ENCODE results near the gene FKBP2.

The FKBP2 gene

DNA sequence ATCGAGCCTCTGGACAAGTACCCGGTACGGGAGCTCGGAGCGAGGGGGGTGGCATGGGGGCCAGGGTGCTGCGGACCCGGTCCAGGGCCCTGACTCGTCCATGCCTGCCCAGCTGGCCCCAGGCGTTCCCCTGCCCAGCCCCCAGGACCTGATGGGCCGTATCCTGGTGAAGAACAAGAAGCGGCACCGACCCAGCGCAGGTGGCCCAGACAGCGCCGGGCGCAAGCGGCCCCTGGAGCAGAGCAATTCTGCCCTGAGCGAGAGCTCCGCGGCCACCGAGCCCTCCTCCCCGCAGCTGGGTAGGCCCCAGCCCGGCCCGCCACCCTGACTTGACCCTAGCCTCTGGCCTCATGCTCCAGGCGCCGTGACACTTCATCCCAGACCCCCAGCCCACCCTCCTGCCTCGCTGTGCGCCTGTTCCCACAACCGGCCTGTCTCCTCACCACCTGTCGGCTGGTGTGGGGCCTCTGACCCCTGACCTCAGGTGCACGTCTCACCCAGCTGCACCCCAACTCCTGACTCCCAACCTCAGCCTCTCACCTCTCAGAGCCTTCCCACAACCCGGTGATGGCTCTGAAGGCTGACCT, 18.1 kb downstream of the FKBP2 start:
- DNase-seq: no peak
- Histone ChIP-seq H3K27me3 (replicated peaks) (no peaks in the 10 kb centered on the region), H3K4me3 (ENCODE audit: low read depth, low read length) (no peak overlapping the region), H3K36me3 (replicated peaks) (peaks cover 79% of the 10 kb centered on the region), H3K27ac (no peak overlapping the region)
- TF ChIP-seq, protein P1, sequence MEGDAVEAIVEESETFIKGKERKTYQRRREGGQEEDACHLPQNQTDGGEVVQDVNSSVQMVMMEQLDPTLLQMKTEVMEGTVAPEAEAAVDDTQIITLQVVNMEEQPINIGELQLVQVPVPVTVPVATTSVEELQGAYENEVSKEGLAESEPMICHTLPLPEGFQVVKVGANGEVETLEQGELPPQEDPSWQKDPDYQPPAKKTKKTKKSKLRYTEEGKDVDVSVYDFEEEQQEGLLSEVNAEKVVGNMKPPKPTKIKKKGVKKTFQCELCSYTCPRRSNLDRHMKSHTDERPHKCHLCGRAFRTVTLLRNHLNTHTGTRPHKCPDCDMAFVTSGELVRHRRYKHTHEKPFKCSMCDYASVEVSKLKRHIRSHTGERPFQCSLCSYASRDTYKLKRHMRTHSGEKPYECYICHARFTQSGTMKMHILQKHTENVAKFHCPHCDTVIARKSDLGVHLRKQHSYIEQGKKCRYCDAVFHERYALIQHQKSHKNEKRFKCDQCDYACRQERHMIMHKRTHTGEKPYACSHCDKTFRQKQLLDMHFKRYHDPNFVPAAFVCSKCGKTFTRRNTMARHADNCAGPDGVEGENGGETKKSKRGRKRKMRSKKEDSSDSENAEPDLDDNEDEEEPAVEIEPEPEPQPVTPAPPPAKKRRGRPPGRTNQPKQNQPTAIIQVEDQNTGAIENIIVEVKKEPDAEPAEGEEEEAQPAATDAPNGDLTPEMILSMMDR (IDR thresholded peaks at IDR 0.05; ENCODE audit: low read depth, low read length, missing control alignments): no peak
- in situ Hi-C loops (cut with HindIII; ENCODE audit: low pct_ligation_motif_present, low sequenced_read_pairs): no loop called here

DNA sequence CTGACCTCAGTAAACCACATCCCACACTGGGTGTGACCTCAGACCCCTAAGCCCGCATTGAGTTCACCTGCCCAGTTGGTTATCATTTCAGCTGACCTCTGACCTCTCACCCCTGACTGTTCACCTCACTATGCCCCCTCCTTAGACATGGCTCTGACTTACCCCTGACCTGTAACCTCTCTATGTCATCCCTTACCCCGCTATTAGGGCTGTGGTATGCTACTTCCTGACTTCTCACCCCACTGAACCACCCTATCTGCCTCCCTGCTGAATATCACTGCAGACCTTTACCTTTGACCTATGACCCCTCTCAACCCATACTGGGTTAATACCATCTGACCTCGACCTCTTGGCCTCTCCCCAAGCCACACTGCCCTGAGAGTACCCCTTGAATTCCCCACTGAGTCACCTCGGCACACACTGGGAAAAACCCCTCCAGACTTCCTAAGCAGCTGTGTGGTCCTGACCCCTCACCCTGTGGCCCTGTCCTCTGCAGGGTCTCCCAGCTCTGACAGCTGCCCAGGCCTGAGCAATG, 18.7 kb downstream of the FKBP2 start:
- H3K27me3 ChIP-seq (replicated peaks): no peaks in the 10 kb centered on the region
- no peak for DNase-seq
- TF ChIP-seq, protein P1 (IDR thresholded peaks at IDR 0.05; ENCODE audit: low read depth, low read length, missing control alignments): no peak
- no peak overlapping the region for H3K27ac ChIP-seq
- H3K36me3 ChIP-seq (replicated peaks): peaks cover 84% of the 10 kb centered on the region
- H3K4me3 ChIP-seq (ENCODE audit: low read depth, low read length): no peak overlapping the region
- in situ Hi-C loops (cut with HindIII; ENCODE audit: low pct_ligation_motif_present, low sequenced_read_pairs): no loop called here

DNA sequence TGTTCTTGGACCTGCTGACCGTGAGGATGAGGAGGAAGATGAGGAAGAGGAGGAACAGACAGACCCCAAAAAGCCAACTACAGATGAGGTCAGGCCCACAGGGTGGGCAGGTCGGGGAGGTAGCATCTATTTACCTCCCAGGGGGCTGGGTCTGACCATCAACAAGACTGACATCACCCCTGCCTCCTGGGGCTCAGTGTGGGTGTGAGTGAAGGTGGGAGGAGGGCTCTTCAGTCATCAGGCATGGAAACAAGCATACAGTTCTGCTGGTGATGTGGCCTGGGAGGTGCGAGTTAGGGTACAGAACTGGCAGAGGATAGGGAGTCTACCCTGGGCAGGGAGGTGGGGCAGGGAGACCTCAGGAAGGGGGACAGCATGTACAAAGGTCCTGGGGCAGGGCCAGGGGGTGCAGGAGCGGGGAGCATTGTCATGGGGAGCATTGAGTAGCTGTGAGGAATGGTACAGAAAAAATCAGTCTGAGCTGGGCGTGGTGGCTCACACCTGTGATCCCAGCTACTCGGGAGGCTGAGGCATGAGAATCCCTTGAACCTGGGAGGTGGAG, 19.3 kb downstream of the FKBP2 start:
- Histone ChIP-seq H3K4me3 (ENCODE audit: low read depth, low read length) (no peak overlapping the region), H3K36me3 (replicated peaks) (peaks cover 79% of the 10 kb centered on the region)
- in situ Hi-C loops (cut with HindIII; ENCODE audit: low pct_ligation_motif_present, low sequenced_read_pairs): no loop called here

DNA sequence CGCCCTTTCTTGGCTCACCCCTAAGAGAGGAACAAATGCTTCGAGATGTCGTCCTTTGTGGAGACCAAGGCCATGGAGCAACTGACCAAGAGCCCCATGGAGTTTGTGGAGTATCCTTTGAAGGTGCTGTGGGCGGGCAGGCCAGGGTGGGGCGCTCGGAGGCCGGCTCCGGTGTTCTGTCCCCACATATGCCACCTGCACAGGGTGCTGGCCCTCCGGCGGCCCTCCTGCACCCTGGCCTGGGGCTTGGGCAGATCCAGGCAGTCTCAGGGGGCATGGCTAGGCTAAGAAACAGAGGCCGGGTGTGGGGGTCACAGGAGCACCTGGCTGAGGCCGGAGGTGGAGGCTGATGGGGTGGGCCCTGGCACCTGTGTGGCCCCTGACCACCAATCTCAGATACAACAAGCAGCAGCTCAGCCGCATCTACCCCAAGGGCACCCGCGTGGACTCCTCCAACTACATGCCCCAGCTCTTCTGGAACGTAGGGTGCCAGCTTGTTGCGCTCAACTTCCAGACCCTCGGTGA, 20.7 kb downstream of the FKBP2 start:
- Histone ChIP-seq H3K36me3 (replicated peaks) (peaks cover 79% of the 10 kb centered on the region), H3K4me3 (ENCODE audit: low read depth, low read length) (no peak overlapping the region), H3K27me3 (replicated peaks) (no peaks in the 10 kb centered on the region), H3K27ac (no peak overlapping the region)
- TF ChIP-seq, protein P1 (IDR thresholded peaks at IDR 0.05; ENCODE audit: low read depth, low read length, missing control alignments): no peak
- in situ Hi-C loops (cut with HindIII; ENCODE audit: low pct_ligation_motif_present, low sequenced_read_pairs): no loop called here
- no peak for DNase-seq

More for the DNA sequence above, 19.3 kb downstream of the FKBP2 start:
- H3K27me3 ChIP-seq (replicated peaks): no peaks in the 10 kb centered on the region
- no peak overlapping the region for H3K27ac ChIP-seq
- TF ChIP-seq, protein P1 (IDR thresholded peaks at IDR 0.05; ENCODE audit: low read depth, low read length, missing control alignments): no peak
- no peak for DNase-seq

DNA sequence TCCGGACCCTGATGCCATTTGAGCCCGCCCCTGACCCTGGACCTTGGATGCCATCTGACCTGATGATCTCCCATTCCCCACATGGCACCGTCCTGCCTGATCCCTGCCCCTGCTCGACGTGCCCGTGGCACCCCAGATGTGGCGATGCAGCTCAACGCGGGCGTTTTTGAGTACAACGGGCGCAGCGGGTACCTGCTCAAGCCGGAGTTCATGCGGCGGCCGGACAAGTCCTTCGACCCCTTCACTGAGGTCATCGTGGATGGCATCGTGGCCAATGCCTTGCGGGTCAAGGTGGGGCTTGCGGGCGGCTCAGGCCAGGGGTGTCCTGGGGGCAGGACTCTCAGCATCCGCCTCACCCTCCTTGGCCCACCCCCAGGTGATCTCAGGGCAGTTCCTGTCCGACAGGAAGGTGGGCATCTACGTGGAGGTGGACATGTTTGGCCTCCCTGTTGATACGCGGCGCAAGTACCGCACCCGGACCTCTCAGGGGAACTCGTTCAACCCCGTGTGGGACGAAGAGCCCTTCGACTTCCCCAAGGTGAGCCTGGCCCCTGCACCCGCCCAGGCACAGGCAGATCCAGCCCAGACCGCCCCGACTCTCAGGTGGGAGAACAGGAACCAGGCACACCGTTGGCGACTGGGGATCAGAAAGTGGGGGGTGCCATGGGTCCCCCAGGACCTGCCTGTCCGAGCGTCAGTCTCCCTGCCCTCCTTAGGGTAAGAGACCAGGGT, 21.5 kb downstream of the FKBP2 start:
- Histone ChIP-seq H3K36me3 (replicated peaks) (peaks cover 80% of the 10 kb centered on the region), H3K27ac (no peak overlapping the region), H3K27me3 (replicated peaks) (no peaks in the 10 kb centered on the region), H3K4me3 (ENCODE audit: low read depth, low read length) (no peak overlapping the region)
- in situ Hi-C loops (cut with HindIII; ENCODE audit: low pct_ligation_motif_present, low sequenced_read_pairs): no loop called here
- TF ChIP-seq, protein P1 (IDR thresholded peaks at IDR 0.05; ENCODE audit: low read depth, low read length, missing control alignments): no peak
- DNase-seq: no peak
